Natural killer cell treated with Interleukin-12 subunit alpha and Interleukin-12 subunit beta and Interleukin-15 and Interleukin-18, amount 100 ng/mL, for 72 hours (primary cell): ENCODE data around the gene KSR2. TPM values are rescaled to one million over a fixed set of nuclear protein-coding genes. Genes with fewer than 3 reads are reported as not detected.

Experiments used
- ATAC-seq, 2 donors: fragments of 150-1000 bp; cut with Tn5 transposase in 1 of 2; sonication (Bioruptor Pico), chemical (Tn5 transposase) in 1 of 2; 2 replicates each; pipeline ENCODE4 v1.10.0; 2021
- DNase-seq: peaks from one replicate; pipeline ENCODE4 v3.0.0; 2022; ENCODE audit warnings: low spot score
- H3K27ac Mint-ChIP-seq, 2 donors: 1 replicate in 1 of 2; 2 replicates in 1 of 2; pipeline ENCODE4 v1.8.0; 2022; ENCODE audit warnings: mixed read lengths in 2 of 2, mild to moderate bottlenecking in 1 of 2, moderate library complexity in 1 of 2
- H3K27me3 Mint-ChIP-seq, 2 donors: 1 replicate in 1 of 2; 2 replicates in 1 of 2; pipeline ENCODE4 v1.8.0; 2022; ENCODE audit warnings: mixed read lengths in 2 of 2
- H3K36me3 Mint-ChIP-seq: one replicate; pipeline ENCODE4 v1.8.0; 2022; ENCODE audit warnings: mixed read lengths
- H3K4me1 Mint-ChIP-seq, 2 donors: 1 replicate in 1 of 2; 2 replicates in 1 of 2; pipeline ENCODE4 v1.8.0; 2022; ENCODE audit warnings: low read depth in 2 of 2, mixed read lengths in 2 of 2, mild to moderate bottlenecking in 1 of 2
- H3K4me3 Mint-ChIP-seq: one replicate; pipeline ENCODE4 v1.8.0; 2022; ENCODE audit warnings: mixed read lengths
- H3K9me3 Mint-ChIP-seq: 2 replicates; pipeline ENCODE4 v1.8.0; 2022; ENCODE audit warnings: mixed read lengths
- total RNA-seq, 2 donors: library from RNA; stranded (reverse); gene quantifications; one replicate each; pipeline ENCODE4 v1.2.3, GENCODE V29; 2022

The KSR2 gene
- total RNA-seq, 2 donors from 2014 or later: not detected

DNA sequence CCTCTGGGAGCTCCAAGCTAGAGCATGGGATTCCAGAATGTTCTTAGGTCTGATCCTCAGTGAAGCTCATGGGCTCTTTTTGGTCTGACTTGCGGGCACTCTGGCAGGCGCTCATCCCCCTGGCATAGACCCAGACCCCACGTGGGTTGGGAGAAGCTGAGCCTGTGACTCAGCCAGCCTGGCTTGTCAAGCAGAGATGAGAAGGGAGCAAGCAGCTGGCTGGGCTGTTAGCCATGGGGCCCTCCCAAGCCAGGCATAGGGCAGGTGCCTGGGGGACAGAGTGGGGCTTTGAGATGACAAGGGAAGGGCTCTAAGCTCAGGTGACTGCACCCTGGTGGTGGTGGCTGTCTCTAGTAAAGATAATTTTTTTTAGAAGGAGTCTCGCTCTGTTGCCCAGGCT, 527.0 kb downstream of the KSR2 start:
- Mint-ChIP-seq H3K9me3 (no peaks in the 10 kb centered on the region), H3K27me3 (no peaks in the 10 kb centered on the region), H3K36me3 (no peaks in the 10 kb centered on the region), H3K4me3 (no peak overlapping the region), H3K27ac (no peak overlapping the region), H3K4me1 (no peaks in the 10 kb centered on the region)
- ATAC-seq (no peak), DNase-seq (no peak)

DNA sequence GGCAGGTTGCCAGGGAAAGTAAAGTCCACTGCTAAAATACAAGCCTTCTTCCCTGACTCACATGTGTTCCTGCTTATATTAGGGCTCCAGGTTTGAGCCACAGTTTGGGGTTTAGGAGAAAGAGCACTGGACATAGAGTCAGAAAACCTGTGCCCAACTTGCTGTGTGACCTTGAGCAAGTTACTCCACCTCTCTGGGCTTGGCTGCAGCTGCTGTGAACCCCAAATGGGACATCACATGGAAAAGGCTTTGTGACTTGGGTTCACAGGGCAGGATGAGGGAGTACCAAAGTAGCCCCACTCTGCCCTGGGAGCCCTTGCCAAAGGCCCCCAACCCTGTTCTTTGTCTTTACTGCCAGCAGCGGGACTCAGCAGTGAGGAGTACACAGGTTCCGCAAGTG, 528.4 kb downstream of the KSR2 start:
- H3K27ac Mint-ChIP-seq: no peak overlapping the region
- no peaks in the 10 kb centered on the region for H3K9me3 Mint-ChIP-seq
- H3K27me3 Mint-ChIP-seq: no peaks in the 10 kb centered on the region

DNA sequence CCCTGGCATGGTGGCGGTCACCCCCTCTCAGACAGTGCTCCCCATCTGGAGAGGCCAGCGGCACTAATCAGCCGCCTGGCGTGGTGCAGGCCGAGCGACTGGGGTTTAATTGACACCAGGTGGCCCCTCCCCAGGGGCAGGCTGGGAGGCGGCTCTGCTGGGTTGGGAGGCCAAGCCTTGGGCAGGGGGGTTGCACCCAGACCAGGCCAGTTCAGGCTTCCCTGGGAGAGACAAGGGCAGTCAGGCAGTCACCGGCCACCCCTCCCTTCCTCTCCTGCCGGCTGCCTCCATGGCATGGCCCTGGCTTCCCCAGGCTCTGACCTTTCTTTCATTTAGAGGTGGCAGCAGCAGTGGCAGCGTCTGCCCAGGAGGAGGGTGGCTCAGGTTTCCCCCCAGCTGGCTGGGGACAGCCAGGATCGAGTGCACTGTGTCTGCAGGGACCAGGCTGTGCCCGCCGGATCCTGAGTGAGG, 529.2 kb downstream of the KSR2 start:
- ATAC-seq (peak; percentile 19 to 34), DNase-seq (no peak)
- Mint-ChIP-seq H3K4me1 (no peaks in the 10 kb centered on the region), H3K27ac (no peak overlapping the region), H3K36me3 (no peaks in the 10 kb centered on the region), H3K9me3 (no peaks in the 10 kb centered on the region), H3K27me3 (no peaks in the 10 kb centered on the region), H3K4me3 (no peak overlapping the region)

More for the DNA sequence above, 528.4 kb downstream of the KSR2 start:
- H3K4me3 Mint-ChIP-seq: no peak overlapping the region
- no peaks in the 10 kb centered on the region for H3K4me1 Mint-ChIP-seq
- DNase-seq: no peak
- H3K36me3 Mint-ChIP-seq: no peaks in the 10 kb centered on the region
- ATAC-seq: no peak

DNA sequence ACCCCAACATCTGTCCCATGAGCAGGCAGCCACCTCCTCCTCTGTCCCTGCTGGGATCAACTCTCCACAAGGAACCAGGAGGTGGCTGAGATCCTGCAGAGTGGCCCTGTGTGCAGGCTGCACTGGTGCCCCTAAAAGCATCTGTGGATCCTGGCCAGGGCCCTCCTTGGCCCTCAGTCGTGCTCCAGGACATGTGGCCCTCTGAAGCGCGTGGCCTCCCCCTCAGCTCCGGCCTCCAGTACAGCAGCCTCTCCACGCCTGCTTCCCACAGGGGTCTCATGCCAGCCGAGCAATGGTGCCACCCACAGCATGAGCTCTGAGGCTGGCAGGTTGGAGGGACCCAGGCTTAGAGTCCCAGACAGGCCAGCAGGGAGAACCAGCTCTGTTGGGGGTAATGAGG, 530.0 kb downstream of the KSR2 start:
- Mint-ChIP-seq H3K27ac (no peak overlapping the region), H3K9me3 (no peaks in the 10 kb centered on the region), H3K4me3 (no peak overlapping the region), H3K36me3 (no peaks in the 10 kb centered on the region), H3K27me3 (no peaks in the 10 kb centered on the region), H3K4me1 (no peaks in the 10 kb centered on the region)
- peak in 1 of 2 donors; percentile 29 for ATAC-seq
- no peak for DNase-seq

DNA sequence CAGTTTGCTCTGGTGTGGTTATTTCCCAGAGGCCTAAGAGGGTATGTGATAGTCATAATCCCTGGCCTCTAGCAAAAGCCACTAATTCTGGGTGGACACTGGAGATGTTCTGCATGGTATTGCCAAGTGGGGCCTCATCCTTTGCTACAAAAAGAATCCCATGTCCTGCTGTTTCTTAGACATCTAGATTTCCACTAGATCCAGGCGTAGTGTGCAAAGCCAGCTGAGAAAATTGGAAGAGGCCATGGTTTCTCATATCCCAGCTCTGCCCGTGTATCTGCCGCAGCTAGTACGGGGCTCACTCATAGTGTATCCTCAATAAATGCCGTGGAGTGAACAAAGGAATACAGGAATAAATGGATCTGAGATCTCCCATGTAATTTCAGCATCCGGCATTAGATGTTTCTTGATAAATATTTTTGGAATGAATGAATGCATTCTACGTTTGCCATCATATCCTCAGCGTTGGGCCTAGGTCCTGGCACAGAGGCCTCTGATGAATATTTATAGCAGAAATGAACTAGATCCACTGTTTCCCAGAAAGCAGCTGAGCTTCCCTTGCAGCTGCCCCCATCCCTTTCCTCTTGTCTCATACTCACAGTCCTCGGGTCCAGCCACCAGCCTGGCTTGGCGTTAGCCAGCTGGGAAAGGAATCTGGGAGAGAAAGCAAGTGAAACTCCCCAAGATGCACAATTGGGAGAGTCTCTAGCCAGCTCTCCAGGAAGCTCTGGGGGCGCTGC, 531.1 kb downstream of the KSR2 start:
- DNase-seq (no peak), ATAC-seq (no peak)
- Mint-ChIP-seq H3K36me3 (no peaks in the 10 kb centered on the region), H3K27ac (no peak overlapping the region), H3K27me3 (no peaks in the 10 kb centered on the region), H3K9me3 (no peaks in the 10 kb centered on the region), H3K4me3 (no peak overlapping the region), H3K4me1 (no peaks in the 10 kb centered on the region)

DNA sequence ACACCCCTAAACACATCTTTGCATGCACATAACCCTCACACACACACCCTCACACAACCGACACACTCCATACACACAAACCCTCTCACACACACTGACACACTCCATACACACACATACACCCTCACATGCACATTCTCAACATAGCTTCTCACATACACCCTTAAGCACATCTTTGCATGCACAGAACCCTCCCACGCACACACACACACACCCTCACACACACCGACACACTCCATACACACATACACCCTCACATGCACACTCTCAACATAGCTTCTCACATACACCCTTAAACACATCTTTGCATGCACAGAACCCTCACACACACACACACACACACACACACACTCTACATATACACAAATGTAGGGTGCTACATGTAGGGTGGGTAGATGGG, 534.9 kb downstream of the KSR2 start:
- ATAC-seq (no peak), DNase-seq (no peak)
- no peaks in the 10 kb centered on the region for H3K9me3 Mint-ChIP-seq
- H3K27me3 Mint-ChIP-seq: no peaks in the 10 kb centered on the region
- H3K36me3 Mint-ChIP-seq: no peaks in the 10 kb centered on the region
- H3K4me1 Mint-ChIP-seq: no peaks in the 10 kb centered on the region
- no peak overlapping the region for H3K4me3 Mint-ChIP-seq
- no peak overlapping the region for H3K27ac Mint-ChIP-seq

DNA sequence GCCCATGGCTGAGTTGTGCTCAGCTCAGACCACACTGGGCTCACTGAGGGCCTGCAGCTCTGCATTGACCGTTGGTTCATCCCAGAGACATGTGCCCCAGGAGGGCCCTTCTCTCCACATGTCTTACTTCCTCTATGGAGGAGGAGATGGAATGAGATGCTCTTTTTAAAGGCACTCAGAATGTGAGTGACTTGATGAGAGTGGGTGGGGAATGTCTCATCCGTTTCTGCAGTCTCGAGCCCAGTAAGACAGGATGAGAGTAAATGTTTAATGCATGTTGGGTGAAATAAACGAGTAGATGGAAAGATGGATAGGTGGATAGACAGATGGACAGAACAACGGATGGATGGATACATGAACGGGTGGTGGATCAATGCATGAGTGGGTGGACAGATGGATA, 538.5 kb downstream of the KSR2 start:
- Mint-ChIP-seq H3K27ac (no peak overlapping the region), H3K4me3 (no peak overlapping the region), H3K9me3 (no peaks in the 10 kb centered on the region), H3K4me1 (no peaks in the 10 kb centered on the region), H3K36me3 (no peaks in the 10 kb centered on the region), H3K27me3 (no peaks in the 10 kb centered on the region)
- ATAC-seq: no peak
- DNase-seq: no peak

DNA sequence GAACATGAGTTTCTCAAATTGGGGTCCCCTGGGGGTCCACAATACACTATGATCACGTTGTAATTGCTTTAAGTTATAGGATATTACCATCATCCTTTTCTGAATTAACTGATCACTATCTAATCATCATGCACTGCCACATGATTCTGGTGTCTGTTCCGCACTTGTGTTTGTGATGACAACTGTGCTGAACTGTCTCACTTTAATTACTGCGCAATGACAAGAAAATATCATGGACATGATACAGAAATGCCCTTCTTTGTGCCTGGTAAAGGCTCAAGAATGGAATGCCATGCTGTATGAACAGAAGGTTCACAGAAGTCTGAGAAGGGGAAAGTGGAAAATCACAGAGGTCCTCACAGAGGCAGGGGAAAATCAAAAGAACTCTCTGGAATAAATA, 541.6 kb downstream of the KSR2 start:
- Mint-ChIP-seq H3K4me3 (no peak overlapping the region), H3K27ac (no peak overlapping the region), H3K4me1 (no peaks in the 10 kb centered on the region), H3K27me3 (peaks cover 5% of the 10 kb centered on the region in 2 donors), H3K9me3 (no peaks in the 10 kb centered on the region), H3K36me3 (no peaks in the 10 kb centered on the region)
- no peak for ATAC-seq
- DNase-seq: no peak

DNA sequence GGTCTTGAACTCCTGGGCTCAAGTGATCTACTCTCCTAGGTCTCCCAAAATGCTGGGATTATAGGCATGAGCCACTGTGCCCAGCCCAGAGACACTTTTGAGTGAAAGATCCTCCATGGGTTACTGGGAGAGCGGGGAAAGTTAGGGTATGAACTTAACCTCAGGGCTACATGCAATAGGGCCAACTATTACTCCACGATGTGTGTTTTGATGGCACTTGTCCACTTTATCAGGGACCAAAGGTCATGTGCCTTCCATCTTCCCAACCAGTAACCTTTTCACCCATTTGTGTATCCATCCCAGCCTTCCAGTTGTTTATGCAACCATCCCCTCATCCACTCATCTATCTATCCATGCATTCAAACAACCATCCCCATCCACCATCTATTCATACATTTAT, 546.8 kb downstream of the KSR2 start:
- Mint-ChIP-seq H3K9me3 (no peaks in the 10 kb centered on the region), H3K27ac (no peak overlapping the region), H3K36me3 (no peaks in the 10 kb centered on the region), H3K4me3 (no peak overlapping the region), H3K4me1 (no peaks in the 10 kb centered on the region), H3K27me3 (peaks cover 9 to 17% of the 10 kb centered on the region in 2 donors)
- no peak for DNase-seq
- no peak for ATAC-seq

DNA sequence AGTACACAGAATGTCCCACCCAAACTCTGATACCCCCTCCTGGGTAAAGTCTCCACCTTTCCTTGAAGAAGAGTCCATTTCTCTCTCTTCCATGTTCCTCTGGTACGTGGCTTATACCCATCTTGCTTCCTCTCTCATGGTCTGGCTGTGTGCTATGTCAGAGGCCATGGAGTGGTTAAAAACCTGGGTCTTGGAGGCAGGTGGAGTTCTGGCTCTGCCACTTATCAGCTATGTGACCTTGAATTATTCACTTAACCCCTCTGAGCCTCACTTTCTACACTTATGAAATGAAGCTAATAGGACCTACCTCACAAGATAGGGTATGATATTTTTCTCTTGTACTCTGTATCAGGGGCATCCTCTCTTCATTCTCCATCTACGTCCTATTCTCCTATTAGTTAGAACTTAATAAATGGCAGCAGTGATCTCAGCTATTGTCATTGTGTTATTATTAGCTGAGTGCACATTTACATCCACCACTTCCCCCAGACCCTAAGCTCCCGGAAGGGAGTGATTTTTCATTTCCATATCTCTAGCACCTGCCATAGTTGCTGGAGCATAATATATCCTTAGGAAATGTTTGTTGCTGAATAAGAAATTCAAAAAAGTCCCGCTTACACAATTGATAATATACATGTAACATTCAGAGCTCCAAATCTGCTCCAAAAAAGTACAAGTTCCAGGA, 547.6 kb downstream of the KSR2 start:
- DNase-seq (no peak), ATAC-seq (no peak)
- H3K4me1 Mint-ChIP-seq: no peaks in the 10 kb centered on the region
- no peak overlapping the region for H3K4me3 Mint-ChIP-seq
- no peaks in the 10 kb centered on the region for H3K36me3 Mint-ChIP-seq
- H3K27me3 Mint-ChIP-seq: peaks cover 9 to 17% of the 10 kb centered on the region in 2 donors
- no peak overlapping the region for H3K27ac Mint-ChIP-seq
- no peaks in the 10 kb centered on the region for H3K9me3 Mint-ChIP-seq

DNA sequence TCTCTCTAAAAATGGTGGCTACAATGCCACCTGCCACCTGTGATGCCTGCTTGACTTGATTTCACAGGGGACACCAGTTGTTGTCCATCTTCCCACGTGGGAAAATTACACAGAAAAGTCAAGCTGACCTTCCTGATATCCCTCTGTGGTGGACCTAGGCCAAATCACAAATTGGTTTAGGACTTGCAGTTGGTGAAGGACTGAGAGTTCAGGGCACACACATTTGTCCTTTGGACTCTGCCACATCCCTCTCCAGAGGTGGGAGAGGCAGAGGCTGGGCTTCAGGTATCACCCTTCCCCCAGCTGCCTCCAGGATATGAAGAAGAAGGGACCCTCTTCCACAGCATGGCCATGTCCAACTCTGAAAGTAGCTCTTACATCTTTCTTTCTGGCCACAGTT, 551.8 kb downstream of the KSR2 start:
- DNase-seq: no peak
- Mint-ChIP-seq H3K4me3 (no peak overlapping the region), H3K4me1 (no peaks in the 10 kb centered on the region), H3K9me3 (no peaks in the 10 kb centered on the region), H3K27me3 (peaks cover 9 to 17% of the 10 kb centered on the region in 2 donors), H3K27ac (no peak overlapping the region), H3K36me3 (no peaks in the 10 kb centered on the region)
- ATAC-seq: no peak

DNA sequence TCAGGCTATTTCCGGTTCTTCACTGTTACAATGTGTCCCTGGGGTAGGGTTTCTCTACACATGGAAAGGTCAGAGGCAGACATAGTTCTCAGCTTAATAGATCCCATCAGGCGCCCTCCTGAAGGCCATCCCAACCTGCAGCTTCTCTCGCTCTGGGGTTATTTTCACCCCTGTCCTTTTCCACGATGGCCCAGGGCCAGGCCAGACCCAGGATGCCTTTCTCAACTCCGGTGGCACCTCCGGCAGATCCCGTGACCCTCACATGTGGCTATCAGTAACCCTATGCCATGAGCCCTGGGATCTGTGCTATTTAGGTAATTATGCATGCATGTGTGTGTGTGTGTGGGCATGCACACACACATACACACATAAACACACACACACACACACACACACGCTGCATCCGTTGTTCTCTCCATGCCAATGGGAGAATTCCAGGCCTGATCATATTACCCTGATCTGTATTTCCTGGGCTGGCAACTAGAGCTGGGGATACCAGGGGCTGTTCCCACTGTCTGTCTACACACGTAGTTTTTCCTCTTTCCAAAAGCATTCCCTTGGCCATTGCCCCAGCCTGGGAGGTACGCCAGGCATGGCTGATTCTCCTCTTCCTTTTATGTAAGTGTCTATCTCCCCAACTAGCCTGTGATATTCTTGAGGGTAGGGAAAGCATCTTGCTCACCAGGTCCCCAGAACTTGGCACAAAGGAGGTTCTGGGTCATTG, 556.2 kb downstream of the KSR2 start:
- no peaks in the 10 kb centered on the region for H3K36me3 Mint-ChIP-seq
- no peak overlapping the region for H3K4me3 Mint-ChIP-seq
- H3K9me3 Mint-ChIP-seq: no peaks in the 10 kb centered on the region
- no peak overlapping the region for H3K27ac Mint-ChIP-seq
- H3K27me3 Mint-ChIP-seq: peaks cover 9 to 11% of the 10 kb centered on the region in 2 donors
- no peaks in the 10 kb centered on the region for H3K4me1 Mint-ChIP-seq
- ATAC-seq (no peak), DNase-seq (no peak)

DNA sequence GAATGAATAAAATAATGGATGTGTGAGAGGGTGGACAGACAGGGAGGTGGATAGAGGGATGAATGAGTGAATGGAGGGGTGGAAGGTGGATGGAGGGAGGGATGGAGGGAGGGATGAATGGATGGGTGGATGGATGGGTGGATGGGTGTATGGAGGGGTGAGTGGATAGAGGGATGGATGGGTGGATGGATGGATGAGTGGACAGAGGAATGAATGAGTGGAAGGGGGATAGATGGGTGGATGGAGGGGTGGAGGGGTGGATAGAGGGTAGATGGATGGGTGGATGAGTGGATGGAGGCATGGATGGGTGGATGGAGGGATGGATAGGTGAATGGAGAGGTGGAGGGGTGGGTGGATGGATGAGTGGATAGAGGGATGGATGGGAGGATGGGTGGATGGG, 559.5 kb downstream of the KSR2 start:
- H3K27me3 Mint-ChIP-seq: peaks cover 9 to 13% of the 10 kb centered on the region in 2 donors
- no peaks in the 10 kb centered on the region for H3K4me1 Mint-ChIP-seq
- H3K36me3 Mint-ChIP-seq: no peaks in the 10 kb centered on the region
- no peak for DNase-seq
- H3K27ac Mint-ChIP-seq: no peak overlapping the region
- ATAC-seq: no peak
- H3K9me3 Mint-ChIP-seq: no peaks in the 10 kb centered on the region
- H3K4me3 Mint-ChIP-seq: no peak overlapping the region

DNA sequence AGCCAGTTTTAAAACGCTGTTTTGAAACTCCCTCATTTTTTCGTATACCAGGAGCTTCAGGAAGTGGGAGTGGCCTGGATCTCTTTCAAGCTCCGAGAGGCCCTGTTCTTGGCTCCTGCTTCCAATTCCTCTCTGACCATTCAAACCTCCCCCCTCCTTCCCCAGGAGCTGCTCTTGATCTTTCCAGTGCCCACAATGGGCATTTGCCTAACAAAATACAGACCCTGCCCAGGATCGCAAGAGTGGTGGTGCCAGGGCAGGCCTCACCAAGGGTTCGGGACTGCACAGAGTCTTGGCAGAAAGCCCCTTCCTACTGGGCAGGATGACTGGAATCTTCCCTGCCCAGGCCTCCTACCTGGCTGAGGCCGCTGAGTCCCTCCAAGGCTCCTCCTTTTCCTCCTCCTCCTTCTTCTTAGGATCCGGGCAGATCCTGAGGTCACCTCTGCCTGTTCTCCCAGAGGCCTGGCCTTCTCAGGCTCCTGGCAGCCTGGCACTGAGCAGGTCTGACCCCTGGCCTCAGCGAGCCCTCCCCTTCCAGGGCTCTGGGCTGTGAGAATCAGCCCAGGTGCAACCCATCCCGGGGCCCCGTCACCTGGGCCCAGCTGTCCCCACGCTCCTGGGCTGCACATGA, 560.5 kb downstream of the KSR2 start:
- no peaks in the 10 kb centered on the region for H3K9me3 Mint-ChIP-seq
- no peak overlapping the region for H3K4me3 Mint-ChIP-seq
- ATAC-seq: no peak
- H3K36me3 Mint-ChIP-seq: no peaks in the 10 kb centered on the region
- no peaks in the 10 kb centered on the region for H3K4me1 Mint-ChIP-seq
- no peak for DNase-seq
- H3K27me3 Mint-ChIP-seq: peaks cover 6% of the 10 kb centered on the region in 2 donors
- no peak overlapping the region for H3K27ac Mint-ChIP-seq
